ENCODE data around the gene KIF5C.

KIF5C gene

DNA sequence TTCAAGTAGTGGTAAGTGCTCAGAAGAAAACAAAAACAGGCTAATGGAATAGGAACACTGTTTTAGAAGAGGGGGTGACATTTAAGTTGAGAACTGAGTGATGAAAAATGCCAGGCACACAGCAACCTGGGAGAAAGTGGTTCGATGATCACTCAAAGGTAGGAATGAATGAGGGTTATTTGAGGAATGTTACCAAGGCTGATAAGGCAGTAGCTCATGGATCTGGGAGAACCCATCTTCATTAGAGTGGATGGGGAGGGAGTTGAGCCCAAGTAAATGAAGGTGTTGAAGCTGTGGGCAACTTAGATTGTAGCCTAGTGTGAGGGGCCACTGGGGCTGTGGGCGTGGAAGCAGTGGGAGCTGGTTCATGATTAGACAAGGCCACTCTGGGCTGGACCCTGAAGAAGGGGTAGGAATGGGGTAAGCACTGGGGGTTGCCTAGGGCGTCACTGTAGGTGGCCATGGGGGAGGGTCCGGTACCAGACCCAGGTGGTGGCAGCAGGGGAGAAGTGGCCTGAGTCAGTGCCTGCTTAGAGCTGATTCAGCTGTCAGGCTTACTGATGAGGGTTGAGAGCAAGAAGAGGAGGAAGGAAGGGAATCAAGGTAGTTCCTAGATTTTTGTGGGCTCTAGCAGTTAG lies 141.0 kb downstream of the KIF5C start:
- no peak for DNase-seq (ENCODE audit: low spot score)

DNA sequence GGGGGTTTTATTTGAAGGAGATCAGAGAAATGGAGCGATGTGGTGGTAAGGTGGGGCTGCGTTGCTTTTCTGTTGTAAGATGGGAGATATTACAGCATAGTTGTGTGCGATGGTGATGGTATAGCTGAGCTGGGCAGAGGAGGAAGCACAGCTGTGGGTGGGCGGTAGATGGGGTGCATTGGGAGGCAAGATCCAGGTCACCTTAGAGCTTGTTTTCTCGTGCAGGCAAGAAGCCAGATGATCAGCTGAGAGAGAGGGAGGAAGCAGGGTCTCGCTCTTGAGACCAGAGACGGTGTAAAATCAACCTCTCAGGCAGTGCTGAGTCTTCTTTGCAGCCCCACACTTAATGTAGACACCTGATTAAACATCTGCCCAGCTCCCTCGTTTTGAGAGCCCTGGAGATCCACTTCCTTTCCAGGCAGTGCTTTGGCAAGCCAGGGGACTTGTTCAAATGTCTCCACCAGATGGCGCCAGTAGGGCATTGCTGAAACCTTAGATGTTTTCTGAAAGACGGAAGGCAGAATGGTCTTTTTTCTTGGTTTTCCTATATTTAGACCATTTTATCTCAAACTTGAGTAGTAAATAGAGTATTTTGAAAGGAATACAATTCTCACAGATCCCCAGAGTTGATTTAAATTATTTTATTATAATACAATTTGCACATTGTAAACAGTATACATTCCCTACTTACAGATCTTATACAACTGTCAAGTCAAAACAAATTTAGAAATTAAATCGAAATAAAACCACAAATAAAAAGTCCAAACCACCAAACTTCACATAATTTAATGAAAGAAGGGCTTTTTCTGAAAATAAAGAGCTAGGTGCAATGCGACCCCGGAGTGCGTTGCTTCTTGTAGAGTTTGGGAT lies 142.3 kb downstream of the KIF5C start:
- DNase-seq (ENCODE audit: low spot score) = peak; percentile 71

DNA sequence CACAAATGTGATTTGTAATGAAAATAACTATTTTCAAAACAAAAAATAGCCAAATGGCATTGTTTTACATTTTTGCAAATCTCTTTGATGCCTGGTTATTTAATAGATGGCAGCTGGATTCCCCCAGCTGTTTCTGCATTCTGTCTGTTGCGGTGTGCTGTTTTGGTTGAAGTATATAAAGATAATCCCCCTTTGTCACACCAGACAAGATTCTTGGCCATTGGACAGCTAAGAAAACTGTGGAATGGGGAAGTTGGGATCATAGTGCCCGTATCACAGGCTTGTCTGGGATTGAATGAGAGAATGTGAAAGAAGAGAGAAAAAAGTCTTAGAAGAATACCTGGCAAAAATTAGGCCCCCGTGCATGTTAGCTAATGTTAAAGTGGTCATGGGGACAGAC lies 144.0 kb downstream of the KIF5C start:
- no peak for DNase-seq (ENCODE audit: low spot score)

DNA sequence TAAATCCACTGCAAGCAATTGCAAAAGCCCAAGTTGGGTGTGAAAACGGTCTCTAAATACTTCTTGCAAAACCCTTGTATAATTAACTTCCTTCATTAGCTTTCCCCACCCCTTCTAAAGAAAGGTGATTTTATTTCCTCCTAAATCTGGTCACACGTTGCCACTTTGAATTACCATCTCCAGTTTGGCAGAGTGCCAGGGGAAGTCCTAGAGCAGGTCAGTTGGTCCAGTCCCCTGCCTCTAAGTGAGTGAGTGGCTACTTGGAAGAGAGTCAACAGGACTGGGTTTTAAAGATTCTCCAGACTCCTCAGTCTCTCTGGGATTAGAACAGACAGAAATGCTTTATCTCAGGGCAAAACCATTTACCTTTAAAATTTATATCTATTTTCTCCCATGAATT lies 144.7 kb downstream of the KIF5C start:
- DNase-seq (ENCODE audit: low spot score) = no peak

DNA sequence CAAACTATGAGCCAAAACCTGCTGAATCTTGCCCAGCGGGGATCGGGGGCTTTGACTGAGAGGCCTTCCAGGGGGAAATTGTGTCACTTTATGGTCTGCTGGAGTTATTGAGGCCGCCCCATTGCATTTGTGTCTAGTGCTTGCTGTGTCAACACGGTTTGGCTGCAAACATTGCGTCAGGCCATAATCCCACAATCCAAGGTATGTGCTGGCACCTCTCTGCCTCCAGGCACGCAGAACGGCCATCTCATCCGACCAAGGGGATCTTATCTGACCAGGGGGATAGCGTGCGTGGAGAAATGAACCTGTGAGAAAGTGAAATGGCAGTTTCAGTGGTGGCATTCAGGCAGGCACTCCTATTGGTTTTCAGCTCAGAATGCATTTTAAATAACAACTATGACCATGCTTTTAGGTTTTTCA lies 145.4 kb downstream of the KIF5C start:
- DNase-seq (ENCODE audit: low spot score) = peak; percentile 49

DNA sequence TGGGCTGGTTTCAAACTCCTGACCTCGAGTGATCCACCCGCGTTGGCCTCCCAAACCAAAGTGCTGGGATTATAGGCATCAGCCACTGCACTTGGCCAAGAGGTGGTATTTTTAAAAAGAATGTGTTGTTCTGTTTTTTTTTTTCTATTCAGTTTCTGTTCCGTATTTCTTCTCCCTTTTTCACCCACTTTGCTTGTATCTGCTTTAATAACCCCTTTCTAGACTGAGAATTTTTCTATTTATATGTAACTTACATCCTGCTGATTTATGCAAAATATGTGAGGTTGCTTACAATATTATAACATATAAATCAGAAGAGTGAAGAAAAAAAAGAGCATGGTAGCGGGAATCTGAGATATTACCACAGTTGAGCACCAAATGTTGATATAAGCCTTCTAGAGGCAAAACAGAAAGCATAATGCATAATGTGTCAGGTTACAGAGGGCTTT lies 146.3 kb downstream of the KIF5C start:
- no peak for DNase-seq (ENCODE audit: low spot score)

DNA sequence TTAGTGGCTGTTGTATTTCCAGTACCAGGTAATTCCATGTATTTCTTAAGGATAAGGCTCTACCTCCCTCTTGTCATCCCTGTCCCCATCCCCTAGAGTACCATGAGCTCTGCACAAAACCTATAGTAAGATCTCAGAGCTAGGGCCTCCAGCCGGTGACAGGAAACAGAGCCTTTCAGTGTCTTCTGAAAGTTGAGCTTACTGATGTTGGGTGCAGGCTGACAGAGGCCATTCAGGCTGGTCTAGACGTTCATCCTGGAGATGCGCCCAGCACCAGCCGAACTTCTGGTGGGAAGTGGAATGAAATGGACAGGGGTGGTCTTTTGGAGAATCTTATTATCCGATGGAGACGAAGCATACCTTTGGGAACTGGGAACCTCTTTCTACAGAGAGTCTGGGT lies 146.7 kb downstream of the KIF5C start:
- no peak for DNase-seq (ENCODE audit: low spot score)

DNA sequence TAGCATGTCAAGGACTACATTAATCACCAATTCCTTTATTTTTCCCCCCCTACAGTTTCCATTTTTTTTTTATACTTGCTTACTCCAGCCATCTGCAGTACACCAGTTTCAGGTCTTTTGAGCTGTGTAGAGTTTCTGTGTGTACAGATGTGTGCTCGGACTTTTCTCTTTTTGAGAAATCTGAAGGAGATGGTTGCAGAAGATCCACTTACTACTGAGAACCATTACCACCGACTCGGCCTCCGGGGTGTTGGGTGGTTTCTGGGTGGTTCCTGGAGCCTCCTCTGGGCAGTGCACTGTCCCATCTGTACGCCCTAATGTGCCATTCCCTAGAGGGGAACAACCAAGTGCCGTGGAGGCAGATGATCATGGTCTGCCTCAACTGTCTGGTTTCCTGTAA lies 148.1 kb downstream of the KIF5C start:
- no peak for DNase-seq (ENCODE audit: low spot score)

DNA sequence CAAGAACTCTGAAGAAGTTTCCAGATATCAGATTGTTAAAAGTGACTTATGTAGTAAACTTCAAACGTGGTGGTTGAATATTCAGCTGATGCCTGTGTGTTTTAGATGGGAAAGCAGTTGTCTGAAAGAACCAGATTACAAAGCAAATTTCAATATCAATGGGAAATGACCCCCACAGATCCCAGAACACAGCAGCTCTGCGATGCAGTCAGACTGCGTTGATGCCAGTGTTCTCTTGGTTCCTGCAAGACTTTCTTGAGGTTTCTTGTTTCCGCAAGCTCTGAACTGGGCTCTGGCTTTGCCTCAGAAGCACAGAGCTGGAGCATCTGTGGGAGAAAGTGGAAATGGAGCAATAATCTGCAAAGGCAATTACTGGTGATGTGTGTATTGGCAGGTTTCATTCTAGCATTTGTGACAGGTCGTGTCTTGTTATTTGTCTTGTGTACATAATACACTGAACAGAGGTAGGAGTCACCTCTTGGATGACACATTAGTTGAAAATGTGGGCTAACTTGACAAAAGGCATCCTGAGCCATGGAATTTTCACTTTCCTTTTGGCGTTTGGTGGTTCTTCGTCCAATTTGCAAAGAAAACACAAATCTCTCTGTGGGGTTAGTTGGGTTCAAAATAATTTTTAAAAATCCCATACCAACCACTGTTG lies 152.7 kb downstream of the KIF5C start:
- DNase-seq (ENCODE audit: low spot score) = no peak

DNA sequence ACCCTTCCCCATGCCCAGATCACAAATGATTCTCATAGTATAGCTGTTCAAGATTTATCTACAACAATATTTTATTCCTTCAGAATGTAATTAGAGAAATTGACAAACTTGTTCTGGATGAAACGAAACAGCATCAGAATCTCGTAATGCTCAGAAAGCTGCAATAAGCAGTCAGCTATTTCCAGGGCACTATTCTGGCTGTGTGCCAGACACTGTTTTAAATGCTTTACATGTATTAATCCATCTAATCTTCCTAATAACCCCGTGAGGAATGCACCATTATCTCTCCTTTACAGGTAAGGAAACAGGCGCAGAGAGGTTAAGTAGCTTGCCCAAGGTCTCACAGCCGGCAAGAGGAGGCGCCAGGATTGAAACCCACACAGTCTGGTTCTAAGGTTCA lies 153.3 kb downstream of the KIF5C start:
- no peak for DNase-seq (ENCODE audit: low spot score)

DNA sequence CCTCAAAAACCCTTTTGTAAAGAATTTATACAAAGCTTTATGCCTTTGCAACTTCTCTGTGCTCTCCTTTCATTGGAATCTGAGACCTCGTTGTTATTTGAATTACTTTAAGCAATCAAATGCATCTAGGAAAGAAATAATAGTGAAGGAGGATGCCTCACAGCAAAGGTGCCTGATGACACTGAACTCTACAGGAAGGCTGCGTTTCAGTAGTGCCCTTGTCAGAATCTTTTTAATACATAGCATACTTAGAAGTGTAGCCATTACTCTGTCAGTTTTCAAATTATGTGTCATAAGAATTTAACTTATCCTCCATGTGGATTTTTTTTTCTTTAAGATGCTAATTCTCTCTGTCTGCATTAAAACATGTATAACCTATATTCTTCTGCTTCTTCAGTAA lies 153.9 kb downstream of the KIF5C start:
- DNase-seq (ENCODE audit: low spot score) = no peak

DNA sequence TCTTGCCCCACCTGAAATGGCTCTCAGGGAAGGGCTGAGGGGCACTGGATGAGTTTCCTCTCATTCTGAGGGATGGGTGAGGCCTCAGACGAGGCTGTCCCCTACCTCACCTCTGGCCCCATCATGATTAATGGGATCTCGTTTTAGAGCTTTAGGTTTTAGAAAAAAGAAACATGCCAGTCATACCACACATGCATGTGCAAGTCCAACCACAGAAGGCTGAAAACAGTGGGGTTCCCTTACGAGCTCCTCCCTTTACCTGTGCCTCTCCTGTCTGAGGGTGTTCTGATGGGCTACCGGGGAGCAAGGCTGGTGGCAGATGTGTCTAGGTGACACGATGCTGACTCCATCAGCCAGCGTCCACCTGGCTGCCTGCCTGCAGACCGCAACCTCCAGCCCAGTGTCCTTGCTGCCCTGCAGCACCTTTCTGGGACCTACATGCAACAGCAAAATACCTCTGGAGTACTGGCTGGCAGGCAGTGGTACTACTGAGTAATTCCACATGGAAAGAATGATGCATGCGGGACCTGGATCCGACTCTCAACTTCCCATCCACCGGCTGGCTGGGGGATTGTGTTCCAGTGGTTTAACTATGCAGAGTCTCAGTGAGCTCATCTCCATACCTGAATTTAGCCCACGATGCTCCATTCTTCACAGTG lies 154.4 kb downstream of the KIF5C start:
- no peak for DNase-seq (ENCODE audit: low spot score)

DNA sequence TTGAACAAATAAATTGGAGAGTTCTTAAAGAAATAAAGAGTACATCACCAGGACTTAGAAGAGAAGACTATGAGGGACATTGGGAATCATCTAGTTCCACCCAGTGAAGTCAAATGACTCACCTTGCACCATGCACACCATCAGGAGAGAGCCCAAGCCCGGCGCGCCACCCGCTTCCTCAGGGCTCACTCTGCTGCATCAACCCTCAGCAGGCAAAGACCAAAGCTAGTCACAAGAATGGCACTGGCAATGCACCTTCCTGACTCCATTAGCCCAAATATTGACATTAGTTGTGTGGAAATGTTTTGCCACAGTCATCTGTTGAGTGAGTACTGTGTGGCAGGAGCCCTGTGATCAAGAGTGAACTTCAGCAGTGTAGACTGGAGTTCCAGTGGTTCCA lies 156.4 kb downstream of the KIF5C start:
- DNase-seq (ENCODE audit: low spot score) = no peak

DNA sequence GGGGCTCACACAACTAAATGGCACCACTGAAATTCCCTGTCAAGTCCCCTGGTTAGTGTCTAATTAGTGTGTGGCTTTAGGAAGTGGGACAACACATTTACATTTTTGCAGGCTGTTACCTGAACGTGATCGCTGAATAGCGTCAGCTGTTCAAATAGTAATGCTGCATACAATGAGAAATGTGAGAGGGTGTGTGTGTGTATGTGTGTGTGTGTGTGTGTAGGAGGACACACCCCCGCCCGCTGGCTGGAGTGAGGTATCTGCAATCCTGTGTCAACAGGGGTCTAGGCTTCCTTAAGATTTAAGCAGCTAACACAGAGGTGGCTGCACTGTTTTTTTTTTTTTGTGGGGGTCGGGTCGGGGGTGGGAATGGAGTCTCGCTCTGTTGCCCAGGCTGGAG lies 158.7 kb downstream of the KIF5C start:
- DNase-seq (ENCODE audit: low spot score) = no peak

DNA sequence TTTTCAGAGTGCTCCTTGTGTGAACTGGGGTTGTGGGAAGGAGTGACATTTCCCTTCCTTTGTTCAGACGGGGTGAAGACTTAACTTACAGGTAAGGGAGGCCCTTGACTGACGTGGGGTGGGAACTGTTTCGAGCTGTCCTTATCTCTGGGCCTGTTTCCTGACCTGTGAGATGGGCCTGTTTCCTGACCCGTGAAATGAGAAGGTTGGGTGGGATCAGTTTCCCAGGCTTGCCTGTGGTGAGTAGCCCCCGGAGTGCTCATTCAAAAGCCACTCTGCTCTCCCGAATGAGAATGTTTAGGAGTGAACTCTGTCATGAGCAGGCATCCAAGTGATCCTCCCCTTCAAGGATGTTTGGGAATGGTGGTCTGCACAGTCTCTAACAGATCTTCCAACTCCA lies 159.4 kb downstream of the KIF5C start:
- no peak for DNase-seq (ENCODE audit: low spot score)

DNA sequence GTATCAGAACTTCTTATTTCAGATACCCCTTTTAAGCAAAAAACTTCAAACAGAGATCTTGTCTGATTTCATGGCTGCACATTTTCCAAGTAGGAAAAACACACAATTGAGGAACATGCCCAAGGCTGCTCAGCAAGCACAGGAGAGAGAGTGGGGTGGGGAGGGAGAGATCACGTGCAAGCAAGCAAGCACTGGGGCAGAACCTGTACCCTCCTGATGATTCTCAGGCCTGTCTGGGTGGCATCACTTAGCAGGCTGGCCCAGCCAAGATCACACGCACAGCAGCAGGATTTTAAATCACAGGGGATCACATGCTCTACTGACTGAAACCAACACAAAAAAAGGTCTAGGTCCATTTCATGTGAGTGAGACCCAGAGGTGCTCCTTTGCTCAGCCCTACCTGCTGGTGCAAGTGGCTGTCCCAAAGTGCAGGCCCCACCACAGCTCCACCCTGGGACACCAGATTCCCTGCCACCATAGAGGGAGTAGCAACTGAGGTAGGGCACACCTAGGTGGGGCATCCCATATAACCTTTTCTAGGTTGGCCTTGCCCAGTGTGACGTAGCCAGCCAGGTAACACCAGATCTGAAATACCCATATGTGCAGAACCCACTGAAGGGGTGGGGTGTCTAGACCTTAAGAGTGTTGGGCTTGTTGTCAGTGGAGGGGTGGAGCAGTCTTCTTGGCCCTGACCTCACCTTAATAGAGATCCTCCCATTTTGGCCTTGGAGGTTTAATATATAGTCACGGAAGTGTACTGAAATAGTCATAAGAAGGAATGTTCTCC lies 161.7 kb downstream of the KIF5C start:
- no peak for DNase-seq (ENCODE audit: low spot score)

DNA sequence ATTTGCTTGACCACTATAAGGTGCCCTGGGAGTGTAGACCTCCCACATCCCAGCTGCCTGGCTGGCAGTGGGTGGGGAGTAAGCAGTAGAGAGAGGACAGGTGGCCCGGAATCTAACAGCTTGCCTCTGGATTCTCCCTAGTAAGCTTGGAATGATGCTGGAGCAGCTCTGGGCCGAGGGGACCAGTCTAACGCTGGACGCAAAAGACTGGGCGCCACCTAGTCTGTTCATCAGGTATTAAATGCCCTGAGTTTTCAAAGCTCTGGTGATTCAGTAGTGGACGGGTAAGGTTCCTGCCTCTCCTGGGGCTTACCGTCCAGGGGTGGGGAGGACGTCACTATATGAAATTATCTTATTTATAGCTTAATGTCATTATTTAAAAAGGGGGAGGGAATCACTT lies 162.8 kb downstream of the KIF5C start:
- DNase-seq (ENCODE audit: low spot score) = peak; percentile 73

DNA sequence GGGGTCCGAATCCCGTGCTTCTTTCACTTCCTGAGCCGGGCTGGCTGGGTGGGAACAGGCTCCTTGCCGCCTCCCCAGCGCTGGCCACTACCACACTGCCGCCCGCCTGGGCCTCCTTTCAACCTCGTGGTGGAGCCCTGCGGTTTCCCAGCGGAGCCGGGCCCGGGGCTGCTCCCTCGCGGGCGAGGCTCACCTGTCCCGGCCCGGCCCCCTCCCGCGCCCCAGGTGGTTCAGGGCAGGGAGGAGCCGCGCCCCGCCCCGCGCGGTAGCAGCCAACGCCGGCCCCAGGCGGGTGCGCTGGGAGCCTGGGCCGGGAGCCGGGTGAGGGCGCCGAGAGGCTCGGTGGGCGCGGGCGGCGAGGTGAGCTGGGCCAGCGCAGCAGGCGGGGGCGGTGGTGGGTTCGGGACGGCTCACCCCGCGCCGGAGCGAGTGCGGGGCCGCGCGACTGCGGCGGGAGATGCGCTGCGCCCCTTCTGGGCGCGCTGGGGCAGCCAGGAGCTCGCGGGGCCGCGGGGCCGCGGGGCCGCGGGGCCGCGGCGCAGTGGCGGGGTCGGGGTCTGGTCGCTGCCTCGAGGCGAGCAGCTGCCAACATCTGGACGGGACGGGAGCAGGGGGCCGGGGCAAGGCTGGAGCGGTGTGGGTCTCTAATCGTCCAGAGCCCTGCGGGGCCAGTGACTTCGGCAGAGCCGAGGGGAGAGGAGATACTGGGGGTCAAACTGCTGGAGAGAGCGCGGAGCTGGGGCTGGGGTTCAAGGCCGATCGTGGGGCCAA lies 163.6 kb downstream of the KIF5C start, which contains the start of gene LYPD6B:
Gene LYPD6B, plus strand, starts transcription at position 258 of the 771 bp plus-strand sequence. CDS start 92,250 bp downstream, outside the sequence.
- peak; percentile 44 for DNase-seq (ENCODE audit: low spot score)

DNA sequence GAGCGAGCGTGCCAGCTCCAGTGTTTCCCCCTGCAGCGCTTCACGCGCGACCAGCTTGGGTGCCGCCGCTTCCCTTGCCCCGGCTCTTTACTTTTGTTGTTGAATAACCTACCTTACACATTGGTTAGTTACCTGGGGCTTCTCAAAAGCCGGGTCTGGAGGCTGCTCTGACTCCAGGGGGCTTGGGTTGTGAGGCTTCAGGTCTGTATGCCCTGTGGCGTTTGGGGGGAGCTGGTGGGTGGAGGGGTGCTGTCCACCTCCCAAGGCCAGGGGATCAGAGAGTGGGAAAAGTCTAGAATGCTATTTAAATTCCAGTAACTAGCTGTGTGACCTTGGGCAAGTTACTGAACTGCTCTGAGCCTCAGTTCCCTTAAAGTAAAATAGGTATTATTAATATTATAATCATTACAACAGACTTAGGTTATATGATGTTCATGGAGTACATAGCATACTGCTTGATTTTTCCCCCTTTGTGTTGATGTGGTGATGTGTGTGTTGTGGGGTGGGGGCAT lies 164.2 kb downstream of the KIF5C start:
- no peak for DNase-seq (ENCODE audit: low spot score)

DNA sequence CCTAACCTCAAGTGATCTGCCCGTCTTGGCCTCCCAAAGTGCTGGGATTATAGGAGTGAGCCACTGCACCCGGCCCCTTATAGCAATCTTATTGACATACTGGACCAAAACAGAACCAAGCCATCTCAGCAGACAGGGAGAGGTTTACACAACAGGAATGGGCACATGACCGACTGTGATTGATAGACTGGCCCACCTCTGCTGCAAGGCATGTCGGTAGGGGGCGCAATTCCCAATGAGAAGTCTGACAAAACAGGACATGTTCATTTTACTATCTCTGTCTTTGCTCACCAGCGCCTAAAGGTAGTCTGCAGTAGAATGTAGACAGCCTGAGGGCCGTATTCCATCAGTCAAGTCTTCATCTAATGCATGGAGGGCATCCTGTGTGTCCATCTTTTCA lies 165.4 kb downstream of the KIF5C start:
- DNase-seq (ENCODE audit: low spot score) = peak; percentile 51

DNA sequence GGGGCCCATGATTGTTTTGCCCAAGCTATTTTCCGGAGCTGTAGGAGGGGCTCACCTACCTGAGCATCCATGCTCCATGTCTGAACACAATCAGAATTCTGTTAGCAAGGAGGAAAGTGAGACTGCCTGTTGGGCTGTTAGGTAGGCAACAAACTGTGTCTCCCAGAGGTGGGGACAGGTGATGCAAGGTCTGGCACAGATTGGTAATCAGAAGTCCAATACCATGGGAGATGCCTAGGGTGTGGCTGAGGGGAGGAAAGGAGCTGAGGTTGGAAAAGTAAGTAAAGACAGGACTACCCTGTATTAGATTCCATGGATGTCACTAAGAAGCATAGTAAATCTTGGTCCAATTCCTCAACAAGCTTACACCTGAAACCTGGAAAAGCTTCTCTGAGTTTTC lies 166.5 kb downstream of the KIF5C start:
- no peak for DNase-seq (ENCODE audit: low spot score)

All from HuH-7.5 (cell line).